GM18507 (cell line): ENCODE measurements around the gene ALK.

Source experiments
- DNase-seq: peaks from one replicate; pipeline ENCODE4 v3.0.0; 2011; ENCODE audit warnings: low read depth; ENCODE audit not compliant: insufficient read length; ENCODE audit errors: extremely low spot score
- FAIRE-seq: peaks from 2 replicates; lab custom pipeline; 2011; peaks lifted over from hg19 to GRCh38; lab: Jason Lieb, UNC

ALK gene

DNA sequence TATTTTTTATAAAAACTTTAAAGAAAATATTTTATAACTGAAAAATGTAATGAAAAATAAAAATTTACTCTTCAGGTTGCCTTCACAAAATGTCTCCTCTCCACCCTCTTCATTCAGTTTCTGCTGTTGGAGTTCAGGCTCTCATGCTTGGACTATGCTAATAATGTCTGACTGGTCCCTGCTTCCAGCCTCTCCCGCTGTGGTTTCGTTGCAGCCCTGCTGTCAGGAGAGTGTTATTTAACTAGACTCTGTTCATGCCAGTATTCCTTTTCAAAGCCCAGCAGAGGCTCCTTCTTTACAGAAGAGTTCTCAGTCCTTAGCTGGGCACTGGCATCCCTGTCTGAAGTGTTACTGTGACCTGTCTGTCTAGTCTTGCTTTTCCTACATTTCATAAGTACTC, 765.8 kb downstream of the ALK start:
- FAIRE-seq (no peak), DNase-seq (no peak)

GRCh38 chr2:29154610-29155009, 766.8 kb downstream of the ALK start:
- no peak for FAIRE-seq
- no peak for DNase-seq

DNA sequence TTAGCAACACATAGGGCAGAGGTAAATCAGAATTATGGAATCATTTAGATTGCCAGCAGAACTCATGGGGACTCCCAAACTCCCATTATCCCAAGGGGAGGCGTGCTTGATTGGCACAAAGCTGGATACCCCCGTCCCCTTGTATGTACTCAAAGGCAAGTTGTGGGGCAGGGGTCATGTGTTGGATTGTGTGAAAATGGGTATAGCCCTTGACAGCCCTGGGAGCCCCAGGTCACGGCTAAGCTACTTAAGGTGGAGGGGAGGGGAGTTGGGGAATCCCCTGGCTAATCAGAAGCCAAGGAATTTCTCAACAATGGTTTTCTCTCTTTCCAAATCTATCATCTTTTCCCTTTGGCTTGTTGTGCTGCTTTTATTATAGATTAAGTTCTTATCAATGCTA, 773.4 kb downstream of the ALK start:
- FAIRE-seq (no peak), DNase-seq (no peak)

DNA sequence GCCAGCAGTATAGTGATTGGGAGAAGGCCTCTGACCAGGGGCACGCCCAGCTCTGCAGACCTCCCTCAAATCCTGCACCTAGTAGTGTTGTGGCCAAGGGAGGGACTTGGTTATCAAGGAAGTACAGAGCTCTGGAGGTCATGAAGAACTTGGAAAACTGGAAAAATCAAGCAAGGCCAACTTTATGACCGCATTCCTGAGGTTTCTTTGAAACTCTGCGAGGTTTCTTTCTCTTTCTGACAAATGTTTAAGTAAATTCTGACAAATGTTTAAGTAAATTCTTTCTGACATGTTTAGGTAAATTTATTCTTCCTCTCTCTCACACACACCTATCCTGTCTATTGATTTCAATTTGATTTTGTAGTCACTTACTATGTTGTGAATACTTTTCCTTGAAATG, 775.2 kb downstream of the ALK start:
- FAIRE-seq (peak; percentile 65), DNase-seq (no peak)

DNA sequence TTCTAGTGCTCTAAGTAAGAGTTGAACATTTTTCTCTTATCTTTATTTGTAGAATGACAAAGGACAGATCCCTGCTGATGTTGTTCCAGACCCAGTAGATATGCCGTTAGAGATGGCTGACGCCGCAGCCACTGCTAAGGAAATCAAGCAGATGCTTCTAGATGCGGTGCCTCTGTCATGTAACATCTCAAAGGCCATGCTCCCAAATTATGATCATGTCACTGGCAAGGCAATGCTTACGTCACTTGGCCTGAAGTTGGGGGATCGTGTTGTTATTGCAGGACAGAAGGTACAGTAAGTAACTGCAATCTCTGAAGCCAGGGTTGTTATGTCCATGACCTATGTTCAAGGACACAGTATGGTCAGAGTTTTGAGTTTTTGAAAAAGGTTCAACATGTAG, 777.7 kb downstream of the ALK start:
- DNase-seq (no peak), FAIRE-seq (no peak)
